ENCODE results near the gene DCLK3. TPM values are rescaled to one million over a fixed set of nuclear protein-coding genes. Genes with fewer than 3 reads are reported as not detected.

The DCLK3 gene
- total RNA-seq, 1 experiment from 2014 or later: 0.06 TPM

GRCh38 chr3:36688815-36689214, 75.5 kb downstream of the DCLK3 start:
- Histone ChIP-seq H3K36me3 (ENCODE audit: insufficient read depth, low read length, poor library complexity, severe bottlenecking) (no peaks in the 10 kb centered on the region), H3K9me3 (ENCODE audit: low read depth, low read length, poor library complexity, severe bottlenecking) (no peaks in the 10 kb centered on the region), H3K27ac (ENCODE audit: low read depth, low read length, poor library complexity, severe bottlenecking) (no peak overlapping the region), H3K4me3 (ENCODE audit: low read depth, low read length, poor library complexity, severe bottlenecking) (no peak overlapping the region), H3K27me3 (replicated peaks; ENCODE audit: insufficient read depth, low read depth, low read length, poor library complexity) (no peaks in the 10 kb centered on the region), H3K4me1 (ENCODE audit: insufficient read depth, low read length, poor library complexity, severe bottlenecking) (no peaks in the 10 kb centered on the region)
- no TSS peak for BruUV-seq (replicated peaks)
- intact Hi-C loops (cut with micrococcal nuclease; ENCODE audit: unreplicated experiment): no loop called here
- TF ChIP-seq CTCF (conservative IDR thresholded peaks at IDR 0.05; ENCODE audit: low read depth, low read length) (no peak), EZH2 (IDR thresholded peaks at IDR 0.05; ENCODE audit: borderline replicate concordance, low read depth, low read length, poor library complexity, severe bottlenecking) (no peak)
- no peak for DNase-seq (ENCODE audit: low spot score)
- ChIA-PET POLR2A (ENCODE audit: low non-redundant PET) (no interaction called here), CTCF (no interaction called here)

GRCh38 chr3:36686516-36686915, 77.8 kb downstream of the DCLK3 start:
- Histone ChIP-seq H3K36me3 (ENCODE audit: insufficient read depth, low read length, poor library complexity, severe bottlenecking) (no peaks in the 10 kb centered on the region), H3K9me3 (ENCODE audit: low read depth, low read length, poor library complexity, severe bottlenecking) (no peaks in the 10 kb centered on the region), H3K4me1 (ENCODE audit: insufficient read depth, low read length, poor library complexity, severe bottlenecking) (no peaks in the 10 kb centered on the region), H3K27me3 (replicated peaks; ENCODE audit: insufficient read depth, low read depth, low read length, poor library complexity) (no peaks in the 10 kb centered on the region), H3K4me3 (ENCODE audit: low read depth, low read length, poor library complexity, severe bottlenecking) (no peak overlapping the region), H3K27ac (ENCODE audit: low read depth, low read length, poor library complexity, severe bottlenecking) (no peak overlapping the region)
- BruUV-seq (replicated peaks): no TSS peak
- POLR2A ChIA-PET (ENCODE audit: low non-redundant PET): no interaction called here
- no peak for DNase-seq (ENCODE audit: low spot score)
- CTCF ChIA-PET: no interaction called here
- TF ChIP-seq EZH2 (IDR thresholded peaks at IDR 0.05; ENCODE audit: borderline replicate concordance, low read depth, low read length, poor library complexity, severe bottlenecking): no peak
- TF ChIP-seq CTCF (conservative IDR thresholded peaks at IDR 0.05; ENCODE audit: low read depth, low read length): no peak
- intact Hi-C loops (cut with micrococcal nuclease; ENCODE audit: unreplicated experiment): no loop called here

- H3K9me3 ChIP-seq (ENCODE audit: low read depth, low read length, poor library complexity, severe bottlenecking): peaks cover 31% of the 10 kb centered on the region
- TF ChIP-seq CTCF (conservative IDR thresholded peaks at IDR 0.05; ENCODE audit: low read depth, low read length) (no peak), EZH2 (IDR thresholded peaks at IDR 0.05; ENCODE audit: borderline replicate concordance, low read depth, low read length, poor library complexity, severe bottlenecking) (no peak)
- BruUV-seq (replicated peaks): no TSS peak
- POLR2A ChIA-PET (ENCODE audit: low non-redundant PET): interaction anchor here (0.7 kb wide), 1 partner anchor 922 kb away, joined by 3 read pairs; no protein-coding TSS in a partner anchor
- DNase-seq (ENCODE audit: low spot score): no peak
- H3K36me3 ChIP-seq (ENCODE audit: insufficient read depth, low read length, poor library complexity, severe bottlenecking): no peaks in the 10 kb centered on the region
- H3K4me3 ChIP-seq (ENCODE audit: low read depth, low read length, poor library complexity, severe bottlenecking): no peak overlapping the region
- no peak overlapping the region for H3K27ac ChIP-seq (ENCODE audit: low read depth, low read length, poor library complexity, severe bottlenecking)
- no peaks in the 10 kb centered on the region for H3K4me1 ChIP-seq (ENCODE audit: insufficient read depth, low read length, poor library complexity, severe bottlenecking)
- CTCF ChIA-PET: no interaction called here
- H3K27me3 ChIP-seq (replicated peaks; ENCODE audit: insufficient read depth, low read depth, low read length, poor library complexity): no peaks in the 10 kb centered on the region
- intact Hi-C loops (cut with micrococcal nuclease; ENCODE audit: unreplicated experiment): no loop called here
Observed at GRCh38 chr3:36681867-36682266, 82.5 kb downstream of the DCLK3 start.
